Measurements from ENCODE around the gene PLPP3.

DNA sequence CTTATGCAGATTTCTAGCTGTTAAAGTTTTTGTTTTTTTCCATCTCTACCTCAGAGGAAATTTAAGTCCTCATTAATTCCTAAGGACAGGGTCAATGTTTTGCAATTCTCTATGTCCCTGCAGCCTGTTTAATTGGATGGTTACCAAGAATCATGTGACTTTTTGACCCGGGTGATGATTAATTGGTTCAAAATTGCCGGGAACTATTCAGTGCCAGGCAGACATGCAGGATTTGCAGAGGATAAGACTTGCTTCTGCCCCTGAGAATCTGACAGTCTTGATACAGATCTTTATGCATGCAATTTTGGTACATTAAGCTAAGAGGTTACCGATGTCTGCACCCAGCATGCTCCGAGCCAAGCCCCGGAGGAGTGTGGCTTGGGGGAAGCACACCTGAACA is 87.9 kb downstream of the PLPP3 start:
- TF ChIP-seq, protein P1, sequence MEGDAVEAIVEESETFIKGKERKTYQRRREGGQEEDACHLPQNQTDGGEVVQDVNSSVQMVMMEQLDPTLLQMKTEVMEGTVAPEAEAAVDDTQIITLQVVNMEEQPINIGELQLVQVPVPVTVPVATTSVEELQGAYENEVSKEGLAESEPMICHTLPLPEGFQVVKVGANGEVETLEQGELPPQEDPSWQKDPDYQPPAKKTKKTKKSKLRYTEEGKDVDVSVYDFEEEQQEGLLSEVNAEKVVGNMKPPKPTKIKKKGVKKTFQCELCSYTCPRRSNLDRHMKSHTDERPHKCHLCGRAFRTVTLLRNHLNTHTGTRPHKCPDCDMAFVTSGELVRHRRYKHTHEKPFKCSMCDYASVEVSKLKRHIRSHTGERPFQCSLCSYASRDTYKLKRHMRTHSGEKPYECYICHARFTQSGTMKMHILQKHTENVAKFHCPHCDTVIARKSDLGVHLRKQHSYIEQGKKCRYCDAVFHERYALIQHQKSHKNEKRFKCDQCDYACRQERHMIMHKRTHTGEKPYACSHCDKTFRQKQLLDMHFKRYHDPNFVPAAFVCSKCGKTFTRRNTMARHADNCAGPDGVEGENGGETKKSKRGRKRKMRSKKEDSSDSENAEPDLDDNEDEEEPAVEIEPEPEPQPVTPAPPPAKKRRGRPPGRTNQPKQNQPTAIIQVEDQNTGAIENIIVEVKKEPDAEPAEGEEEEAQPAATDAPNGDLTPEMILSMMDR (IDR thresholded peaks at IDR 0.05 in 2 of 3, conservative IDR thresholded peaks at IDR 0.05 in 1 of 3; ENCODE audit: borderline replicate concordance in 1 of 3, insufficient read depth in 1 of 3, low read depth in 2 of 3, low read length in 2 of 3), result no peak
- TF ChIP-seq RAD21 (IDR thresholded peaks at IDR 0.05; ENCODE audit: low read depth), result no peak
- no peak for TF ChIP-seq EGR1 (IDR thresholded peaks at IDR 0.05; ENCODE audit: low read depth)
- TF ChIP-seq SP1 (IDR thresholded peaks at IDR 0.05; ENCODE audit: low read depth), result no peak
- TF ChIP-seq SRF (IDR thresholded peaks at IDR 0.05; ENCODE audit: low read depth), result no peak
- no peak for TF ChIP-seq POLR2A (IDR thresholded peaks at IDR 0.05; ENCODE audit: borderline replicate concordance, extremely low read depth, insufficient read depth, insufficient read length)
- TF ChIP-seq YY1 (IDR thresholded peaks at IDR 0.05; ENCODE audit: extremely low read depth, insufficient replicate concordance, low read depth, low read length), result no peak
